Liver (tissue), 9 donors: Measurements from ENCODE around the gene DCTN4. TPM values are rescaled to one million over a fixed set of nuclear protein-coding genes. Genes with fewer than 3 reads are reported as not detected.

ENCODE experiments used
- DNase-seq: peaks from one replicate; pipeline ENCODE4 v3.0.0-alpha.2; 2017; ENCODE audit warnings: low spot score
- H3K27ac ChIP-seq, 2 donors: one replicate each; pipeline ENCODE4 v1.7.0; 2013; ENCODE audit warnings: inconsistent platforms in 2 of 2, low read length in 2 of 2, control low read depth in 1 of 2, low read depth in 1 of 2, mild to moderate bottlenecking in 1 of 2
- H3K27me3 ChIP-seq, 4 donors: one replicate each; pipeline versions ENCODE4 v1.6.1 to v1.7.0; 2013; ENCODE audit warnings: low read length in 3 of 4, inconsistent platforms in 1 of 4, mild to moderate bottlenecking in 1 of 4, moderate library complexity in 1 of 4; ENCODE audit not compliant: control insufficient read depth in 4 of 4, insufficient read depth in 4 of 4
- H3K36me3 ChIP-seq, 4 donors: one replicate each; pipeline versions ENCODE4 v1.6.1 to v1.7.0; 2013; ENCODE audit warnings: low read length in 3 of 4, mild to moderate bottlenecking in 3 of 4, low read depth in 1 of 4, moderate library complexity in 1 of 4; ENCODE audit not compliant: control insufficient read depth in 4 of 4, insufficient read depth in 3 of 4
- H3K4me1 ChIP-seq, 4 donors: one replicate each; pipeline versions ENCODE4 v1.6.1 to v1.7.0; 2013; ENCODE audit warnings: low read length in 3 of 4, mild to moderate bottlenecking in 3 of 4, moderate library complexity in 1 of 4; ENCODE audit not compliant: control insufficient read depth in 4 of 4, insufficient read depth in 4 of 4
- H3K4me3 ChIP-seq, 3 donors: one replicate each; pipeline versions ENCODE4 v1.6.1 to v1.7.0; 2013; ENCODE audit warnings: low read length in 3 of 3, control low read depth in 1 of 3, low read depth in 1 of 3, mild to moderate bottlenecking in 1 of 3
- H3K9ac ChIP-seq, 2 donors: one replicate each; pipeline ENCODE4 v1.7.0; 2013; ENCODE audit warnings: low read length in 2 of 2, mild to moderate bottlenecking in 2 of 2, moderate library complexity in 2 of 2, control low read depth in 1 of 2, low read depth in 1 of 2
- H3K9me3 ChIP-seq, 4 donors: one replicate each; pipeline versions ENCODE4 v1.6.1 to v1.7.0; 2013; ENCODE audit warnings: low read length in 3 of 4; ENCODE audit not compliant: control insufficient read depth in 4 of 4
- ATF3 ChIP-seq: IDR thresholded peaks from 2 replicates; pipeline ENCODE4 v1.6.1; 2016; ENCODE audit warnings: antibody characterized with exemption
- FOXA1 ChIP-seq: IDR thresholded peaks from 2 replicates; pipeline ENCODE4 v1.6.1; 2016; ENCODE audit warnings: antibody characterized with exemption
- FOXA2 ChIP-seq: IDR thresholded peaks from 2 replicates; pipeline ENCODE4 v1.6.1; 2016; ENCODE audit warnings: antibody characterized with exemption
- GABPA ChIP-seq, 2 donors: IDR thresholded peaks in 1 of 2; conservative IDR thresholded peaks in 1 of 2; 2 replicates each; pipeline ENCODE4 v1.6.1; 2016; ENCODE audit warnings: antibody characterized with exemption in 2 of 2, mild to moderate bottlenecking in 1 of 2, moderate library complexity in 1 of 2
- HNF4G ChIP-seq: IDR thresholded peaks from 2 replicates; pipeline ENCODE4 v1.6.1; 2016; ENCODE audit warnings: antibody characterized with exemption
- JUND ChIP-seq, 2 donors: IDR thresholded peaks; 2 replicates each; pipeline ENCODE4 v1.6.1; 2016; ENCODE audit warnings: antibody characterized with exemption in 2 of 2
- MAX ChIP-seq: IDR thresholded peaks from 2 replicates; pipeline ENCODE4 v1.6.1; 2016; ENCODE audit warnings: antibody characterized with exemption
- NR2F2 ChIP-seq: IDR thresholded peaks from 2 replicates; pipeline ENCODE4 v1.6.1; 2016; ENCODE audit warnings: antibody characterized with exemption
- RAD21 ChIP-seq, 2 donors: IDR thresholded peaks; 2 replicates each; pipeline ENCODE4 v1.6.1; 2016; ENCODE audit warnings: antibody characterized with exemption in 2 of 2, mild to moderate bottlenecking in 2 of 2
- REST ChIP-seq: IDR thresholded peaks from 2 replicates; pipeline ENCODE4 v1.6.1; 2016; ENCODE audit warnings: antibody characterized with exemption, mild to moderate bottlenecking
- RXRA ChIP-seq, 2 donors: IDR thresholded peaks; 2 replicates each; pipeline ENCODE4 v1.6.1; 2017 to 2018; ENCODE audit warnings: antibody characterized with exemption in 2 of 2, mild to moderate bottlenecking in 1 of 2
- SP1 ChIP-seq: IDR thresholded peaks from 2 replicates; pipeline ENCODE4 v1.6.1; 2018; ENCODE audit warnings: antibody characterized with exemption, mild to moderate bottlenecking
- TAF1 ChIP-seq: conservative IDR thresholded peaks from 2 replicates; pipeline ENCODE4 v1.6.1; 2016; ENCODE audit warnings: antibody characterized with exemption, mild to moderate bottlenecking
- YY1 ChIP-seq: IDR thresholded peaks from 2 replicates; pipeline ENCODE4 v1.6.1; 2016; ENCODE audit warnings: antibody characterized with exemption, mild to moderate bottlenecking
- ZBTB33 ChIP-seq: IDR thresholded peaks from 2 replicates; pipeline ENCODE4 v1.6.1; 2016; ENCODE audit warnings: antibody characterized with exemption
- WGBS: extraction: QIAGEN DNeasy Blood & Tissue Kit; methylation state at CpG from one replicate; pipeline ENCODE4 v1.1.7; 2013; 5-methylcytosine and 5-hydroxymethylcytosine counted together
- polyA plus RNA-seq, 2 donors: library from polyadenylated mRNA; stranded (reverse) in 1 of 2; unstranded in 1 of 2; fragments of 200-250 nt in 1 of 2; fragments of >200 nt in 1 of 2; fragmentation: Nextera tagmentation in 1 of 2; extraction: Ambion mirVana in 1 of 2; gene quantifications; one replicate each; pipeline versions ENCODE4 v1.2.1 to v1.2.3, GENCODE V29; 2013 to 2015
- total RNA-seq, 2 donors: library from RNA; depleted of rRNA; stranded (reverse); fragments of >200 nt; gene quantifications; one replicate each; pipeline ENCODE4 v1.2.3, GENCODE V29; 2014
- donor health status: healthy.
- donor health status: healthy.
- donor health status: healthy.
- donor health status: healthy.
- donor health status: healthy.

Gene DCTN4
- total and polyA plus RNA-seq, 4 donors, result 10.3 to 29.6 (median 20.2) TPM

- Histone ChIP-seq H3K4me3 (no peak overlapping the region), H3K4me1 (peaks cover 0 to 2% (median 0%) of the 10 kb centered on the region in 4 donors), H3K9me3 (no peaks in the 10 kb centered on the region), H3K27ac (no peak overlapping the region), H3K9ac (no peak overlapping the region), H3K27me3 (no peaks in the 10 kb centered on the region), H3K36me3 (peaks cover 3 to 10% (median 5%) of the 10 kb centered on the region in 4 donors)
- TF ChIP-seq RXRA (IDR thresholded peaks at IDR 0.05), result no peak
- WGBS, result 89% methylated on average over 7 of the region's 7 CpGs
- no peak for DNase-seq
Measured at GRCh38 chr5:150738862-150739261, 20.0 kb downstream of the DCTN4 start.

- H3K27me3 ChIP-seq, result no peaks in the 10 kb centered on the region
- TF ChIP-seq RAD21 (IDR thresholded peaks at IDR 0.05), result no peak
- no peak for TF ChIP-seq TAF1
- no peak for TF ChIP-seq FOXA1
- no peak for TF ChIP-seq JUND (IDR thresholded peaks at IDR 0.05)
- TF ChIP-seq ATF3, result no peak
- no peak for TF ChIP-seq MAX
- H3K9me3 ChIP-seq, result no peaks in the 10 kb centered on the region
- H3K36me3 ChIP-seq, result peaks cover 4 to 34% (median 30%) of the 10 kb centered on the region in 4 donors
- H3K9ac ChIP-seq, result no peak overlapping the region
- DNase-seq, result no peak
- no peaks in the 10 kb centered on the region for H3K4me1 ChIP-seq
- 89% methylated on average over 7 of the region's 7 CpGs for WGBS
- H3K27ac ChIP-seq, result no peak overlapping the region
- no peak overlapping the region for H3K4me3 ChIP-seq
Measured at GRCh38 chr5:150734579-150735384, 24.0 kb downstream of the DCTN4 start.

GRCh38 chr5:150731669-150732242, 27.1 kb downstream of the DCTN4 start:
- peaks cover 4 to 49% (median 45%) of the 10 kb centered on the region in 4 donors for H3K36me3 ChIP-seq
- TF ChIP-seq YY1 (no peak), TAF1 (no peak), RAD21 (IDR thresholded peaks at IDR 0.05) (no peak), FOXA2 (no peak)

GRCh38 chr5:150729859-150730258, 29.0 kb downstream of the DCTN4 start:
- H3K27ac ChIP-seq, result no peak overlapping the region
- no peaks in the 10 kb centered on the region for H3K9me3 ChIP-seq
- no peak for DNase-seq
- H3K4me3 ChIP-seq, result no peak overlapping the region
- WGBS, result 98% methylated on average over 4 of the region's 4 CpGs
- no peak overlapping the region for H3K9ac ChIP-seq
- H3K27me3 ChIP-seq, result no peaks in the 10 kb centered on the region
- peaks cover 3 to 56% (median 48%) of the 10 kb centered on the region in 4 donors for H3K36me3 ChIP-seq
- no peaks in the 10 kb centered on the region for H3K4me1 ChIP-seq
- TF ChIP-seq TAF1 (no peak), ZBTB33 (no peak), GABPA (IDR thresholded peaks at IDR 0.05 in 1 of 2, conservative IDR thresholded peaks at IDR 0.05 in 1 of 2) (no peak), ATF3 (no peak), NR2F2 (no peak), REST (no peak), SP1 (no peak), HNF4G (no peak), RXRA (IDR thresholded peaks at IDR 0.05) (no peak)

More at GRCh38 chr5:150731669-150732242, 27.1 kb downstream of the DCTN4 start:
- no peak for DNase-seq
- no peak overlapping the region for H3K27ac ChIP-seq
- no peaks in the 10 kb centered on the region for H3K27me3 ChIP-seq
- H3K4me1 ChIP-seq, result no peaks in the 10 kb centered on the region
- H3K9ac ChIP-seq, result no peak overlapping the region
- no peaks in the 10 kb centered on the region for H3K9me3 ChIP-seq
- whole genome bisulfite sequencing, result 91% methylated on average over 6 of the region's 6 CpGs
- H3K4me3 ChIP-seq, result no peak overlapping the region
